ENCODE measurements around the gene CLDN17. TPM values are rescaled to one million over a fixed set of nuclear protein-coding genes. Genes with fewer than 3 reads are reported as not detected.

CLDN17 gene
- total RNA-seq, 1 experiment from 2014 or later = not detected

DNA sequence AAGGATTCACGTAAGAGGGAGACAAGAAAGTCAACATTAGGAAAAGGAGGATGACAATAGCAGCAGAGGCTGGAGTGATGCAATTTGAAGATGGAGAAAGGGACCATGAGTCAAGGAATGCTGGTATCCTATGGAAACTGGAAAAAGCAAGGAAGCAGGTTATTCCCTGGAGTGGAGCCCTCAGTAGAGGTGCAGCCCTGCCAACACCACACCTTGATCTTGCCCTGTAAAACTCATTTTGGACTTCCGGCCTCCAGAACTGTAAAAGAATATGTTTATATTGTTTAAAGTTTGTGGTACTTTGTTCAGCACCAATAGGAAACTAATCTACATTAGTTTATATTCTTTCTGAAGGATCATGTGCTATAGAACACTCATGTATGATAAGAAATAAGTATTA lies 19.6 kb upstream of the CLDN17 start:
- no CpG with 5 or more reads among the region's 2 CpGs for WGBS (ENCODE audit: extremely low coverage, insufficient read length, low lambda C conversion rate)
- no peaks in the 10 kb centered on the region for H3K9me3 ChIP-seq (ENCODE audit: control insufficient read depth, low read depth, low read length)
- H3K56ac ChIP-seq (ENCODE audit: insufficient read length, low read depth, low read length) = no peak overlapping the region
- H4K5ac ChIP-seq (ENCODE audit: insufficient read length, low read depth, low read length) = no peak overlapping the region
- H3T11ph ChIP-seq (ENCODE audit: low read length) = no peak overlapping the region
- H3K4ac ChIP-seq (ENCODE audit: low read depth, low read length) = no peak overlapping the region
- TF ChIP-seq, protein P1, sequence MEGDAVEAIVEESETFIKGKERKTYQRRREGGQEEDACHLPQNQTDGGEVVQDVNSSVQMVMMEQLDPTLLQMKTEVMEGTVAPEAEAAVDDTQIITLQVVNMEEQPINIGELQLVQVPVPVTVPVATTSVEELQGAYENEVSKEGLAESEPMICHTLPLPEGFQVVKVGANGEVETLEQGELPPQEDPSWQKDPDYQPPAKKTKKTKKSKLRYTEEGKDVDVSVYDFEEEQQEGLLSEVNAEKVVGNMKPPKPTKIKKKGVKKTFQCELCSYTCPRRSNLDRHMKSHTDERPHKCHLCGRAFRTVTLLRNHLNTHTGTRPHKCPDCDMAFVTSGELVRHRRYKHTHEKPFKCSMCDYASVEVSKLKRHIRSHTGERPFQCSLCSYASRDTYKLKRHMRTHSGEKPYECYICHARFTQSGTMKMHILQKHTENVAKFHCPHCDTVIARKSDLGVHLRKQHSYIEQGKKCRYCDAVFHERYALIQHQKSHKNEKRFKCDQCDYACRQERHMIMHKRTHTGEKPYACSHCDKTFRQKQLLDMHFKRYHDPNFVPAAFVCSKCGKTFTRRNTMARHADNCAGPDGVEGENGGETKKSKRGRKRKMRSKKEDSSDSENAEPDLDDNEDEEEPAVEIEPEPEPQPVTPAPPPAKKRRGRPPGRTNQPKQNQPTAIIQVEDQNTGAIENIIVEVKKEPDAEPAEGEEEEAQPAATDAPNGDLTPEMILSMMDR (conservative IDR thresholded peaks at IDR 0.05) = no peak
- H3K27ac Mint-ChIP-seq = no peak overlapping the region
- no peak overlapping the region for H4K8ac ChIP-seq (replicated peaks; ENCODE audit: insufficient read length, low read depth, low read length)
- no peak overlapping the region for H3K4me3 Mint-ChIP-seq
- no peak overlapping the region for H2BK120ac ChIP-seq (ENCODE audit: low read depth, low read length, poor library complexity, severe bottlenecking)
- no peak overlapping the region for H2BK5ac ChIP-seq (ENCODE audit: insufficient read length, low read length)
- H3K4me1 Mint-ChIP-seq = no peaks in the 10 kb centered on the region
- no peak overlapping the region for H3K4me2 ChIP-seq (ENCODE audit: insufficient read depth, insufficient read length, low read length)
- no peak for DNase-seq
- no peak overlapping the region for H3K27ac ChIP-seq (ENCODE audit: insufficient read length, low read depth, low read length)
- no peaks in the 10 kb centered on the region for H3K27me3 ChIP-seq (ENCODE audit: insufficient read depth, low read length)
- H4K20me1 ChIP-seq (ENCODE audit: control insufficient read depth, insufficient read depth, insufficient read length) = no peaks in the 10 kb centered on the region
- no peaks in the 10 kb centered on the region for H3K79me1 ChIP-seq (ENCODE audit: insufficient read depth, low read depth, low read length, poor library complexity, severe bottlenecking)
- no peak overlapping the region for H2AK5ac ChIP-seq (ENCODE audit: insufficient read length, low read length)
- H3K4me1 ChIP-seq (ENCODE audit: insufficient read depth, low read length) = no peaks in the 10 kb centered on the region
- no peak overlapping the region for H2AFZ ChIP-seq (ENCODE audit: low read length)
- no peak overlapping the region for H3K14ac ChIP-seq (ENCODE audit: insufficient read depth, low read length)
- no peak overlapping the region for H2BK12ac ChIP-seq (ENCODE audit: insufficient read length, low read depth, low read length)
- no peak overlapping the region for H2BK20ac ChIP-seq (ENCODE audit: low read depth, low read length, poor library complexity, severe bottlenecking)
- H3K23me2 ChIP-seq (ENCODE audit: insufficient read length, low read depth, low read length, poor library complexity, severe bottlenecking) = no peaks in the 10 kb centered on the region
- no peaks in the 10 kb centered on the region for H3K36me3 Mint-ChIP-seq (ENCODE audit: insufficient read depth in 1 of 3, low read depth in 3 of 3)
- H3K9ac ChIP-seq (ENCODE audit: extremely low read depth, insufficient read length, low read length) = no peak overlapping the region
- H2BK15ac ChIP-seq (ENCODE audit: low read depth, low read length) = no peak overlapping the region
- H4K91ac ChIP-seq (ENCODE audit: insufficient read length, low read depth, low read length) = no peak overlapping the region
- H3K9me3 Mint-ChIP-seq = no peaks in the 10 kb centered on the region
- no peaks in the 10 kb centered on the region for H3K27me3 Mint-ChIP-seq (ENCODE audit: low read depth)
- H3K79me2 ChIP-seq (ENCODE audit: insufficient read depth, low read length) = no peaks in the 10 kb centered on the region
- H3K18ac ChIP-seq (ENCODE audit: insufficient read length, low read depth, low read length) = no peak overlapping the region
- H3K23ac ChIP-seq (ENCODE audit: insufficient read length, low read depth, low read length) = no peak overlapping the region

Data from H9 (cell line).